ENCODE measurements around the gene PAMR1.

The PAMR1 gene

DNA sequence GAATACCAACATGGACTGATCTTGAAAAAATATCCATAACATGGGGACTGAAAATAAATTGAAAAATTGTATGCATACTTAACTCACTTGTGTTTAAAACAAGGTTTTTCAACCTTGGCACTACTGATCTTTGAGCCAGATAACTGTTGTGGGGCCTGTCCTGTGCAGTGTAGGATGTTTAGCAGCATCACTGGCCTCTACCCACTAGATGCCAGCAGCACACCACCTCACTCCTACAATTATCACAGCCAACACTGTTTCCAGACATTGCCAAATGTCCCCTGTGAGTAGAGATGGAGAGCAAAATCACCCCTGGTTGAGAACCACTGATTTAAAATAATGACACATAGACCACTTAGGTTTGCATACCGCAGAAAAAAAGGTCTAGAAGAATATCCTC, 61.1 kb downstream of the PAMR1 start:
- in situ Hi-C loops (cut with HindIII; ENCODE audit: low sequenced_read_pairs) = no loop called here

DNA sequence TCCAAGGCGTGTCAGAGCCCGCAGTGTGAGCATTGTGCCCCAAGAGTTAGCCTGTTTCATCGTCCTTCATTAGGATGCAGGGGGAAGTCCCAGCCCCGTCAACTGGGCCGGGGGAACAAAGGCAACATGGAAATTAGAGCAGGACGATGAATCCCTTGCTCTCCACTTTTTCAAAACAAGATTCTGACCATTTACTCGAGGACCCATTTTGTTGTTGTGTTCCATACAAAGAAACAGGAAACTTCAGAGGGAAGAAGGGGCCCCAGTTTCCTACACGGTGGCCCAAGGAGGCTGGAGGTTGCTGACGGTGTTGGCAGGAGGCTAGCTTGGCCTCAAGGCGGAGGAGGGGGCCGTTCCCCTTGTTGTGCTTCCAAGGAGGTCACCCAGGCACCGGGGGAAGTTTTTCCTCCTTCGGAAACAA, 62.1 kb downstream of the PAMR1 start:
- in situ Hi-C loops (cut with HindIII; ENCODE audit: low sequenced_read_pairs) = no loop called here

DNA sequence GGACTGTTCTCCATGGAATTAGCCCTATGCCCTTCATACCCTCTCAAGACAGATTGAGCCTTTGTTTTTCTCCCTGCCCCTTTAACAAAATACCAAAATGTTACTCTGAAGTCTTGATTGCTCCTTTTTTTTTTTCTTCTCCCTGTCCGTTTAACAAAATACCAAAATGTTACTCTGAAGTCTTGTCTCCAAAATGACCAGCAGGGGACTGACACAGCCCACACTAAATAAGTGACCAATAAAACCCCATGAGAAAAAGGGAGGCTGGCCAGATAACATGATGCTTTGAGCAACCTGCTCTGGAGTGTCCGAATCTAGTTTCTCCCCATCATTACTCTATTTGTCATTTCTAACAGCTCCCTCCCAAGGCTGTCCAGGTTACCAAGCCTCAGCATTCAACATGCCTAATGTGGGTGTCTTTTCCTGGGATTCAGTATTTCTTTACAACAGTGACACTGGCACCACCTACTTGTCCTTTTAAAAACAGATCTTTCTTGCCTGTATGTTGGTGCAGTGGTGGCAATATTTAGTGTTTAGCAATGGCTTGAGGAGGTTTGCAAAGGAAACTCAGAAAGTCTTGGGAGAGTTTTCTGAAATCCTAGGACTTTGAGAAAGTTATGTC, 63.4 kb downstream of the PAMR1 start:
- in situ Hi-C loops (cut with HindIII; ENCODE audit: low sequenced_read_pairs) = no loop called here

DNA sequence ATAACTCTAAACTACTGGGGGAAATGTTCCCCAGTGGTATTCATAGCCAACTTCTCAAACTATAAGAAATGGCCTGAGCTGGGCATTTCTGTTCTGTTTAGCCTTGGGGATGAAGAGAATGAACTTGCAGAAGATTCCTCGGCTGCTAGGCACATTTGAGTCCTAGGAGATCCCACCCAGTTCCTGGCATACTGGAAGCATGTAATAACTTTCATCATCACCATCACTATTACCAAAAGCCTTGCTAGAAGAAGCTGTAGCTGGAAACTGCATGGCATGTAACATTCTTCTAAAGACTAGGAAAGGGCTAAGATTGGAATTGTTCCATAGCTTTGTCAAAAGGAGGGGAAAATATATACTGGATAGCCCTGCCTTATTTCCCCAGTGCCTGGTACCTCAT, 65.9 kb downstream of the PAMR1 start:
- in situ Hi-C loops (cut with HindIII; ENCODE audit: low sequenced_read_pairs) = no loop called here

DNA sequence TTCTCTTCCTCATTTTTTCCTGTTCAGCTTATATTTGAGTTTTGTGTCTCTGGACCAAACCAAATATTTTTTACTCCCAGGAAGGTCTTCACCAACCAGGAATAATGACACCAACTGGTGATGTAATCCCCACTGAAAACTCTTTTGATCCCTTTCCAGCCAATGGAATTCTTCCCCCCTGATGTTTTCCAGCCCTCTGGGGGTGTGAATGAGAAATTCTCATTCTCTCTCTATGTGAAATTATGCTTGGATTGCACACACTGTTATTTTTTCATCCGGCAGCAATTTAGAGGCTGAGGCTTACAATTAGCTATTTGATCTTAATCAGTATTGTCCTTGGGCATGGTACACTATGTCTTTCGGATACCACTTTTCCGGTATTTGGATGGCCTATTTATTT, 66.6 kb downstream of the PAMR1 start:
- in situ Hi-C loops (cut with HindIII; ENCODE audit: low sequenced_read_pairs) = no loop called here

DNA sequence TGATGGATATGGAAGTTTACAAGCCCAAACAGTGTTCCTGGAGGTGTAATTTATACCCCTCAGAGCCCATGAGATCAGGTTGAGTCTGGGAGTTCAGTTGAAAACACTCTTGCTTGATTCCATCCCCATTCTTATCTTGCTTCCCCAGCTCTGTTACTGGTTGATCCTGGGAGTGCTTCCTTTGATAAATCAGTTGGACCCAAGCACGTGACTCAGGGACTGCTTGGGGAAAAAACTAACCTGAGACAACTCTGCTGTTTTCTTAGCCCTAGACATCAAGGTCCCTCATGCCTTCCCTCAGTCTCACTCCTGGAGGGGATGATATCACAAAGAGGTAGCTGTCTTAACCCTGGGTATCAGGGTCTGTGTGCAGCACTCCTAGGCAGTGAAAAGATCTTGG, 71.1 kb downstream of the PAMR1 start:
- in situ Hi-C loops (cut with HindIII; ENCODE audit: low sequenced_read_pairs) = no loop called here

DNA sequence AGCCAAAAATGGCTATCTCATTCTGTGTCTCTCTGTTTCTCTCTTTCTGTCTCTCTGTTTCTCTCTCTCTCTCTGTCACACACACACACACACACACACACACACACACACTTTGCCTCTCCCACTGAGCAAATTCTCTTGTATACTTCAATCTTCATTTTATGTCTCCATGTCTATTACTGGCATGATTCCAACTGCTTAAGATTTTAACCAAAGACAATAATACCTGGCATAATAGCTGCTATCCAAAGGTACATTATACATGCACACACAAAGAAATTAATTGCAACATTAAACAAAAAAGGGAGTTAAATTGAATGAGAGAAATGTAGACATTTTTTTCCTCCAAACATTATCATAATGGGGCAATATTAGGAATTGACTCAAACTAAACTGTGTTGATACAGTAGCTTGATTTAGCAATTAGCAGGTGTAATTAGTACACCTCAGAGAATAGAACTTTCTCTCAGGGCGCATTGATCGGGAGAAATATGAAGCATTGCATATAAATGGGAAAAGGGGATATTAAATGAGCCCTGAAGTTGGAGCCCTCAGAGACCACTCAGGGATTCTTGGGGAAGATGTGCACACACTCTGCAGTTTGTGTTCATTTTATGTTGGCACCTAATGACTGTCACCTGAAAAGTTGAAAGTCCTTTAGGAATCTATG, 88.7 kb downstream of the PAMR1 start:
- in situ Hi-C loops (cut with HindIII; ENCODE audit: low sequenced_read_pairs) = no loop called here

DNA sequence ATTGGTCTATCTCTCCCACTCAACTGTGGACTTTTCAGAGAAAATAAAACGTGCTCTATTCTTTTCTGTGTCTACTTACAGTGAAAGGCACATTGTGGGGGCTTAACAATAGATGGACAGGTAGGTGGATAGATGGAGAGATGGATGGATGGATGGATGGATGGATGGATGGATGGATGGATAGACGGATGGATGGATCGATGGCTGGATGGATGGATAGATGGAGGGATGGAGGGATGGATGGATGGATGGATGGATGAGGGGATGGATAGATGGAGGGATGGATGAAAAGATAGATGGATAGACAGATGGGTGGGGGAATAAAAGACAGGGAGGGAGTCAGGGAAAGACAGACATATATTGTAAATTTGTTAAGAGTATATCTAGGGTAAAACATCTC, 91.8 kb downstream of the PAMR1 start:
- in situ Hi-C loops (cut with HindIII; ENCODE audit: low sequenced_read_pairs) = no loop called here

DNA sequence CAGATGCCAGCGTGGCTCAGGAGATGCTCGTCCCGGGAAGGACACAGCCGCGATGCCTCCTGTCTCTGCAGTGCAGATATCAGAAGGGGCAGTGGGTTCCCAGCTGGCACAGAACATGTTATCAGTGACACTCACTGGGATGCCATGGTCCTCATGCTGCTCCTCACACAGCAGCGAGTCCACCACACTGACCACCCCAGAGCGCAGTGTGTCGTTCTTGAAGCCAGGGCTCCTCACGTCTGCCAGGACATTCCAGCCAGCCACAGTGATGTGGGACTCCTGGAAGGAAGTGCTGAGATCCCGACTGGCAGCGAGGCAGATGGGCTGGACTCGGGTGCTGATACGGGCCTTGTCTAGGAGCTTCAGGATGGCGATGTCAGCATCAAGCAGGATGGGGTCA, 93.0 kb downstream of the PAMR1 start:
- in situ Hi-C loops (cut with HindIII; ENCODE audit: low sequenced_read_pairs) = no loop called here

DNA sequence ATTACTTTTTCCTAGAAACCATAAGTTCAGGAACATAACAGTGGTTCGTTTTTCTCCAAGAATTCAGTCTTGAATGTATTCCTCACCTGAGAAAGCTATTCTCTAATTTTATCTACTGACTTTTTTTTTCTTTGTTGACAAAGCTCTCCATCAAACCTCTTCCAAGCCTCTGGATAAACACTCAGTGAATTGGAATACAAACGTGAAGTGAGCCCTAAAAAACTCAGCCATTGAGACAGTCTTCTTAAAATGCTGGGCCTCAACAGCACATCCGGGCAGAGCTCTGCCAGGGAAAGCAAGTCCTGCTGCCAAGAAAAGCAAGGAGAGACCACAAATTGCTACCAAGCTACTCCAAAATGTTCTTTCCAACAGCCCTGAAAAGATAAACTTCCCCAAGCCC, 98.3 kb downstream of the PAMR1 start:
- in situ Hi-C loops (cut with HindIII; ENCODE audit: low sequenced_read_pairs) = no loop called here

DNA sequence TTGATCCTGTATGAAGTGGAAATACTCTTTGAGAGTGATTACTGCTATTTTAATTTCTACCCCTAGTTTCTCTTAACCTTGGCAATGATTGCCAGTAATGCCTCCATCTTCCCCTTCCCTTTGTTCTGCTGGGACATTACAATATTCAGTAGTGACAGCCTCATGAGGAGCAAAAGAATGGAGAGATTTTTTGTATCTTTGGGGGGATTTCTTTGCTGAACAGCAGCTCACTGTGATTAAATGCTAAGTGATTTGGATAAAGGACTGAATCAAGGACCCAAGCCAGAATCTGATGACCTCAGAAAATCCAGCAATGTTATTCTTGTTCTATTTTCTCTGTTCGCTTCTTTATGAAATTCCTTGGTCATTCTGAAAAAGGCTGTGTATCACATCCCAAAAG, 99.1 kb downstream of the PAMR1 start:
- in situ Hi-C loops (cut with HindIII; ENCODE audit: low sequenced_read_pairs) = no loop called here

DNA sequence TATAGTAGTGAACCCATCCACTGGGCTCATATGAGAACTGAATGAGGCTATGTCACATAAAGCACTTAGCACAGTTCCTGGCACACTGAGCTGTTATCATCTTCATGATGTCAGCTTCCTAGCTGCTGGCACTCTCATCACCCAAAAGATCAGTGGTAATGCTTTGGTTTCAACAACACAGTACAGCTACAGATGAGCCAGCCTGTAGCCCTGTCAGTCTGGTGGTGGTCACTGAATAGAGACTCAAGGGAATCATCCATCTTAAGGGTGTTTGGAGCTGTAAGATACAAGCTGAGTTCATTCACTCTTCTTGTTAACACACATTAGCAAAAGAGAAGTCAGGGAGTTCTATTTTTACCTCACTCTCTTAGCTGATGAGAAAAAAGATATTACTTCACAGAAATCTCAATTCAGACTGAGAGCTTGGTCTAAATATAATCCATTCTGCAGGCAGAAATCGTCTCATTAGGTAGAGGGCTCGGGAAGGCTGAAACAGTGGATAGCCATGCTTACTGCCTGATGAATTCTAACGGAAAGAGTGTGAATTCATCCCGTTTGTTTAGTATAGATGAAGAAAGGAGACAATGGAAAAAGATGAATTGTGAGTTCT, 99.7 kb downstream of the PAMR1 start:
- in situ Hi-C loops (cut with HindIII; ENCODE audit: low sequenced_read_pairs) = no loop called here

DNA sequence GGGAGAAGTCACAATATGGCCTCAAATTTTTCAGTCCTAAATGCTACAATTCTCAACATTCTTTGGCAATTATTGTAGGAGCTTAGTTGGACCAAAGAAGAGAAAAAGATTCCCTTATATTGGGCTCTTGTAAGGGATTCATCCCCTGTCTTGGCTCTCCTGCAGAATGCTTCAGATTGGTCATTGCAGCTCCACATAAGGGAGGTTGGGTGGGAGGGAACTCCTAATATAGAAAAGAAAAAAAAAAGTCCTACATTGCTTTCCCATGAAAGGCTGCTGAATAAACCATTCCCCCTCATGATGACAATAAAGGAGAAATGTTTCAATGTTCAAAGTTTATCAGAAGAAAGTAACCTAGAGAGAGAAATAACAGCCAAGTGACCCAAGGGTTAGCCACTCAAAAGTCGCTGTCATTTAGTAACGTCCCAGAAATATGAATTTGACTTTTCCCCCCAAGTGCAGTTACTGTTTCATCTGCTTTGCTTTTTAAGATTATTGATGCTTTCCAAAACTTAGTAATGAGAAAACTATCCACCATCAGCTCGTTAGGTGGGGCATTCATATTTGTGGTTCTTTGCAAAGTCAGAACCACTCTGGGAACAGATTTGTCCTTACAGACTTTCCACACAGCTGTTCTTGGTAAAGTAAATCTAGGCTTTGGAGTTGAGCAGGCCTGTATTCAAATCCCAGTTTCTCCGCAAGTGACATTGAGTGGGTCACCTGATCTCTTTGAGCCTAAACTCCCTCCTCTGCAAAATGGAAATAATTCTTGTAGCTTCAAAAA, 101.1 kb downstream of the PAMR1 start:
- in situ Hi-C loops (cut with HindIII; ENCODE audit: low sequenced_read_pairs) = no loop called here

DNA sequence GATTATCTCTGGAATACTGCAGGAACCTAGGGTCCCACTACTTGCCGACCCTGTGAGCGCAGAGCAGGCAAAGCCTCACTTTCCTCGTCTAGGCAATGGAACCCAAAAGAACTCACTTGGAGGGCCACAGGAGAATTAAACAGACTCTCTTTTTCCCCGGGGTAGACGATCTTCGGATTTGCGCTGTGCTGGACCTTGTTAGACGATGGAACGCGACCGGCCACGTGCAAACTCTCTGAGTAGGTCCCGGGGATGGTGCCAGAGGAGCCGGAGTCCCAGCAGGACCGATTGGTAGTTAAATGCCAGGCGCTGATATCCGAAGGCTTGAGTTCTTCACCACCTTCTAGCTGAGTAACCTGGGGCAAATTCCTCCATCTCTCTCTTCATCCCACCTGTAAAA, 105.0 kb downstream of the PAMR1 start:
- in situ Hi-C loops (cut with HindIII; ENCODE audit: low sequenced_read_pairs) = no loop called here

DNA sequence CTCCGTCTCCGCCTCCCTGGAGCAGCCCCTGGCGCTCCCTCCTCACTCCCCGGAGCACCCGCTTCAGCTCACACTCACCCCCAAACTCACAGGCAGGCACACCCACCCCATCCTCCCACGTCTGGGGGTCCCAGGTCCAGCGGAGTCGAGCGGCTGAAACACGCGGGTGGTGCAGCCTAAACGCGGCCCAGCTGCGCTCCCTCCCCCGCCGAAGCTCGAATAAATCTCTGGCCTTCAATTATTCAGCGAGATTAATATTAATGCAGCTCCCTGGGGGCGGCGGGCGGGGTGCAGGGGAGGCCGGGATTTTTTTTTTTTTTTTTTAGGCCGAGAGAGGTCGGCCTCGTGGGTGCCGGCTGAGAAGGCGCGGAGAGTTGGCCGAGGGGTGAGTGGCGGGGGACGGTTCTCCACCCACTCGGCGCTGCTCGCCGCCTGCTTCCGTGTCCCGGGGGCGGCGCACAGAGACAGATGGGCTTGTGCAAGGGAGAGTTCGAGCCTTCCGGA, 105.5 kb downstream of the PAMR1 start:
- in situ Hi-C loops (cut with HindIII; ENCODE audit: low sequenced_read_pairs) = no loop called here

DNA sequence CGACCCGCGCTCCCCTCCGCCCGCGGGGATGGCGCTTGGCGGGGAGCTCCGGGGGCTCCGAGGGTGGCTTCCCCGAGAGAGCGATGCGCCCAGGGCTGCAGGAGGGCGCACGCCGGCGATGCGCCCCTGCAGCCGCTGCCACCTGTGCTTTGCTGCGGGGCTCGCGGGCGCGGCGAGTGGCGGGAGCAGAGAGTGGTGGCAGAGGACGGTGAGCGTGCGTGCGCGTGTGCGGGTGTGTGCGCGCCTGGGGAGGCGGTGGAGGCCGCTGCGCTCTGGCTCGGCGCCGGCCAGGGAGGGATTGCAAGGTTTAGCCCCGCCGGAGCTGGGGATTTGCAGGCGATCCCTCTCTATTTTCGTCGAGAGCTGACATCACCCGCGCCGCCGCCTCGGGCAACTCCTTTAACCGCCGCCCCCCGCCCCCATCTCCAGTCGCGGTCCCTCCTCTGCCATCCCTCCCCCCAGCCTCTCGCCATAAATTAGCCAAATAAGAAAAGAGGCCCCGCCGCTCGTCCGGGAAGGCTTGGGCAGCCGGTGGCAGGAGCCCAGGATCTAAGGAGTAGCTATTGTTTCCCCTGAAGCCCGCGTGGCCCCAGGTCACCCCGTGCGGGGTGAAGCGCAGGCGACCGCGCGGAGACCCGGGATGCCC, 106.1 kb downstream of the PAMR1 start, which contains the start of gene SLC1A2:
Gene SLC1A2, minus strand, starts transcription at position 375 of the 646 bp plus-strand sequence. CDS start 592 bp downstream, outside the sequence.
- in situ Hi-C loops (cut with HindIII; ENCODE audit: low sequenced_read_pairs) = no loop called here

DNA sequence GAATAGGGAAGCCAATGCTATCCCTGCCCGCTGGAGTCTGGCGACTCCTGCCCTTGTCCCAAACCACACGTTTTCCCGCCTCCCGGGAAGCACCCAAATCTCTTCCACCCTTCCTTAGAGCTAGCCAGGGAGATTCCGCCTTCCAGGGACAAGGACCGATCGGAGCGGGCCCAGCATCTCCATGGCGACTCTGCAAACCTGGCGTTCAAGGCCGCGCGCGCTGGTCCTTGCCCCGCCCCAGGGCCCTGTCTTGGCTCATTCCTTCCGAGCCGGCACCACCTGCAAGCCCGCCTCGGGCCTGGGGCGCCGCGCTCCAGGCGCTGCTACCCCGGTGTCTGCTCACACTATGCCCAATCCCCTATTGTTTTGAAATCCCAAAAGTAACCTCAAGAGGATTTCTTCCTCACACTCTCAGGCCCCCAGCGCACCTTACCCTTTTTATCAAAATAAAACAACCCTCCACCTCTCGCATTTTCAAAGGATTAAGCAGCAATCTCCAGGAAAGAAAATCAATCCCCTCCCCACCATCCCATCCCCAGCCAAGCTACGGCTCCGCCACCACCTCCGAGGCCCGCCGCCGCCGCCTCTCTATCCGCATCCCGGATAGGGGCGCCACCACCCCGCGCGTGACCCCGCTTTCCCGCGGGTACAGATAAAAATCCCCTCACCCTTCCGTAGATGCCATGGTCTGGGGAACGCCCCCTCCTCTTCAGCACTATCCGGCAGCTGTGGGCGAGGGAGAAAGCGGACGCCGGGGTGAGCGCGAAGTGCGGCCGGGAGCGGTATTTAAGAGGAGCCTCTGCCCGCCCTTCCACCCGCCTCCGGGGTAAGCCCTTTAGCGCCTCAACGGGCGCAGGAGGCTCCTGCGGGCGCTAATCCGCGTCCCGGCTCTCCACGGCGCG, 106.9 kb downstream of the PAMR1 start:
- in situ Hi-C loops (cut with HindIII; ENCODE audit: low sequenced_read_pairs) = no loop called here

DNA sequence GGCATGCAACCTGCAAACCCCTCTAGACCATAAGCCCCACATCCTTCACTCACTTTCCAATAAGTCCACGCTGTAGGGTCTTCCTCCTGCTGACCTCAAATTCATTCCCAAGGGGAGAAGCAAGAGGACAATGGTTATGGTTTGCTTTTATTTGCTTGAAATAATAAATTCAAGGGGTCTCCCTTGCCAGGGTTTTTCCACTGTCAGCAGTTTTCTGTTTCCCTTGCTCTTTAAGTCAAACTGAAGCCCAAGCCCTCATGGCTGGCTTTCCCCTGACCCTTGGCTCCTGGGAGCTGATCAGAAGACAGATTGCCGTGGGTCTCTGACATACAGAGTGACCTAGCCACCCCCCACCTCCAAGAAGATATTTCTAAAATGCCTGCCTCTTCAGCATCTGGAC, 109.9 kb downstream of the PAMR1 start:
- in situ Hi-C loops (cut with HindIII; ENCODE audit: low sequenced_read_pairs) = no loop called here

DNA sequence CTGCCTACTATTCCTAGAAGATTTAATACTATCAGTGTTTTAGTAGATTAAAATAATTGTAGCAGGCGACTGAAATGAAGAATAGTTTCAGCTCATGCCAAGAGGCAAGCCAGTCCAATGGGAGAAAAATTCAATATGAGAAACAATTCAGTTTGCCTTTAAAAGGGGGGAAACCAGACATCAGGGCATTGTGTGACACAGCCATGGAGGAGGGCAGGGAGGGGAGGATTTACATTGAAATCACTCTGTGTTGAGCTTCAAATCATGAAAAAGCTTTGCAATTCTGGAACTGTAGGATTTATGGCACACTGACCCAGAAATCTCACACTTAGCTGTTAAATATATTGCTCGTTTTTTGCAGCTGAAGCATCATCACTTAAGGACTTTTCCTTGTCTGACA, 110.6 kb downstream of the PAMR1 start:
- in situ Hi-C loops (cut with HindIII; ENCODE audit: low sequenced_read_pairs) = no loop called here

DNA sequence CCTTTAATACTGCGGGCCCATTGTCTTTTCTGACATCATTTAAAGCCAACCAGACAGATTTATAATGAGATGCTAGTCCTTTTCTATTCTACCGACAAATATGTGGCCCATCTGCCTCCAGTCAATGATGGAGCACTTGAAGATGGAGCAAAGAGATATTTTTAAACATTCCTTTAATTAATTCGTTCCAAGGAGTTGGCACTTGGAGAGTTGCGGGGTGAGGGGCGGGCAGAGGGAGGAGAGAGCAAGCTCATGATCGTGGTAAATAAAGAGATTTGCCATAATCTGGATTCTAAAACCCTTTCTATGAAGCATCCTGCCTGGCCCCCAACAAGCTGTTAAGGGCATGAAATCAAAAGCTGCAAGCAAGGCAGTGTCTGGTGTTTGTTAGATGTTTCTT, 111.1 kb downstream of the PAMR1 start:
- in situ Hi-C loops (cut with HindIII; ENCODE audit: low sequenced_read_pairs) = no loop called here

Data from DLD1 (cell line).